HepG2 (cell line): ENCODE data around the gene DAPK3. TPM values are rescaled to one million over a fixed set of nuclear protein-coding genes. Genes with fewer than 3 reads are reported as not detected.

Source experiments
- microRNA counts: library from miRNA; unstranded; fragments of <30 nt; microRNA quantifications from one replicate; lab custom pipeline; 2015
- microRNA-seq: library from miRNA; unstranded; fragments of <30 nt; microRNA quantifications from one replicate; pipeline ENCODE4, GENCODE V29; 2020
- polyA plus RNA-seq, 8 experiments: library from polyadenylated mRNA; depleted of rRNA in 3 of 8; stranded (reverse) in 7 of 8; unstranded in 1 of 8; fragments of >200 nt; fragmentation: Illumina TruSeq in 4 of 8; extraction: Trizol in 4 of 8; gene quantifications; 2 replicates each; pipeline versions ENCODE4 v1.2.1 to v1.2.3, GENCODE V29; 2011 to 2016; ENCODE audit warnings: low read depth in 4 of 8, missing spikeins in 1 of 8, mixed read lengths in 1 of 8; ENCODE audit not compliant: insufficient read depth in 1 of 8
- small RNA-seq, 3 experiments: library from RNA; depleted of rRNA; stranded (forward); fragments of <200 nt; gene quantifications; one replicate each; pipeline ENCODE3, GENCODE V24; 2012; ENCODE audit warnings: low read depth in 2 of 3, low replicate concordance in 1 of 3; ENCODE audit not compliant: insufficient read length in 3 of 3, insufficient read depth in 2 of 3
- total RNA-seq, 5 experiments: library from RNA; depleted of rRNA; stranded (reverse); fragments of >200 nt; fragmentation: Illumina TruSeq; extraction: Trizol; gene quantifications; 2 replicates each; pipeline ENCODE4 v1.2.3, GENCODE V29; 2016; ENCODE audit warnings: low read depth in 1 of 5

DAPK3 gene
- total and polyA plus RNA-seq, 2 of the 13 experiments (the other 11 are each of a cell fraction or from before 2014, with no cell fraction given): 30.5 to 37.3 TPM

MicroRNAs within 50 kb of the gene (microRNA counts, 767-probe panel; counts per million panel counts)
- not detected for microRNA hsa-miR-637 (lab: Ali Mortazavi, UCI)

Small RNA genes lying within 50 kb of the gene (microRNA-seq; reads per million reads assigned to microRNA genes)
- gene MIR637: not detected

Small RNA genes lying within 50 kb of the gene (small RNA-seq; reads per million reads assigned to genes)
- gene RN7SL202P (0 reads per million in 3 experiments), gene SNORD37 (383 to 9,629 (median 6,208) reads per million in 3 experiments)

Other genes starting within 250 kb of the DAPK3 start
- 12.9 and 14.3 TPM in 2 replicates for gene APBA3, start 209.4 kb downstream of the DAPK3 start, total RNA-seq (2016; rRNA removed; fragmentation: Illumina TruSeq; extraction: Trizol)
- gene APBA3, start 209.4 kb downstream of the DAPK3 start, polyA plus RNA-seq (2011; rRNA removed): 14.2 and 18.7 TPM in 2 replicates
- gene MRPL54, start 208.4 kb downstream of the DAPK3 start, total RNA-seq (2016; rRNA removed; fragmentation: Illumina TruSeq; extraction: Trizol): 66.9 and 85.6 TPM in 2 replicates
- gene MRPL54, start 208.4 kb downstream of the DAPK3 start, polyA plus RNA-seq (2011; rRNA removed): 36.8 and 37.2 TPM in 2 replicates
- not detected in 2 replicates for gene RAX2, start 198.9 kb downstream of the DAPK3 start, total RNA-seq (2016; rRNA removed; fragmentation: Illumina TruSeq; extraction: Trizol)
- not detected in 2 replicates for gene RAX2, start 198.9 kb downstream of the DAPK3 start, polyA plus RNA-seq (2011; rRNA removed)
- not detected in 2 replicates for gene MATK, start 184.7 kb downstream of the DAPK3 start, total RNA-seq (2016; rRNA removed; fragmentation: Illumina TruSeq; extraction: Trizol)
- gene MATK, start 184.7 kb downstream of the DAPK3 start, polyA plus RNA-seq (2011; rRNA removed): 0.09 TPM in 2 replicates
- 0.69 and 1.00 TPM in 2 replicates for gene ZFR2, start 102.1 kb downstream of the DAPK3 start, total RNA-seq (2016; rRNA removed; fragmentation: Illumina TruSeq; extraction: Trizol)
- gene ZFR2, start 102.1 kb downstream of the DAPK3 start, polyA plus RNA-seq (2011; rRNA removed): 0.37 and 0.50 TPM in 2 replicates
- not detected in 2 replicates for gene ATCAY, start 90.4 kb downstream of the DAPK3 start, total RNA-seq (2016; rRNA removed; fragmentation: Illumina TruSeq; extraction: Trizol)
- not detected in 2 replicates for gene ATCAY, start 90.4 kb downstream of the DAPK3 start, polyA plus RNA-seq (2011; rRNA removed)
- not detected in 2 replicates for gene NMRK2, start 38.0 kb downstream of the DAPK3 start, total RNA-seq (2016; rRNA removed; fragmentation: Illumina TruSeq; extraction: Trizol)
- not detected in 2 replicates for gene NMRK2, start 38.0 kb downstream of the DAPK3 start, polyA plus RNA-seq (2011; rRNA removed)
- gene EEF2, start 14.4 kb upstream of the DAPK3 start, total RNA-seq (2016; rRNA removed; fragmentation: Illumina TruSeq; extraction: Trizol): 1,722 and 1,777 TPM in 2 replicates
- gene EEF2, start 14.4 kb upstream of the DAPK3 start, polyA plus RNA-seq (2011; rRNA removed): 1,441 and 1,465 TPM in 2 replicates
- gene PIAS4, start 36.6 kb upstream of the DAPK3 start, total RNA-seq (2016; rRNA removed; fragmentation: Illumina TruSeq; extraction: Trizol): 20.1 and 22.4 TPM in 2 replicates
- 8.7 and 9.0 TPM in 2 replicates for gene PIAS4, start 36.6 kb upstream of the DAPK3 start, polyA plus RNA-seq (2011; rRNA removed)
- gene ZBTB7A, start 95.8 kb upstream of the DAPK3 start, total RNA-seq (2016; rRNA removed; fragmentation: Illumina TruSeq; extraction: Trizol): 3.5 and 3.6 TPM in 2 replicates
- 4.0 and 5.5 TPM in 2 replicates for gene ZBTB7A, start 95.8 kb upstream of the DAPK3 start, polyA plus RNA-seq (2011; rRNA removed)
- 72.2 and 80.9 TPM in 2 replicates for gene MAP2K2, start 153.0 kb upstream of the DAPK3 start, total RNA-seq (2016; rRNA removed; fragmentation: Illumina TruSeq; extraction: Trizol)
- 70.3 and 88.1 TPM in 2 replicates for gene MAP2K2, start 153.0 kb upstream of the DAPK3 start, polyA plus RNA-seq (2011; rRNA removed)
- 3.8 and 4.5 TPM in 2 replicates for gene CREB3L3, start 182.5 kb upstream of the DAPK3 start, total RNA-seq (2016; rRNA removed; fragmentation: Illumina TruSeq; extraction: Trizol)
- 3.8 and 7.0 TPM in 2 replicates for gene CREB3L3, start 182.5 kb upstream of the DAPK3 start, polyA plus RNA-seq (2011; rRNA removed)
- 8.6 and 11.0 TPM in 2 replicates for gene SIRT6, start 211.5 kb upstream of the DAPK3 start, total RNA-seq (2016; rRNA removed; fragmentation: Illumina TruSeq; extraction: Trizol)
- 18.4 and 20.7 TPM in 2 replicates for gene SIRT6, start 211.5 kb upstream of the DAPK3 start, polyA plus RNA-seq (2011; rRNA removed)
- gene ANKRD24, start 211.6 kb upstream of the DAPK3 start, total RNA-seq (2016; rRNA removed; fragmentation: Illumina TruSeq; extraction: Trizol): 0.13 TPM in 1 of 2 replicates, not detected in the other
- gene ANKRD24, start 211.6 kb upstream of the DAPK3 start, polyA plus RNA-seq (2011; rRNA removed): 0.17 and 0.24 TPM in 2 replicates